WERI-Rb-1 (cell line): ENCODE data around the gene RPAP2.

Experiments
- DNase-seq: peaks from one replicate; pipeline ENCODE4 v3.0.0-alpha.2; 2020
- H3K27ac ChIP-seq: fragments of 250-450 bp; sonication (Bioruptor Pico); 2 replicates; pipeline ENCODE4 v1.5.1; 2020; ENCODE audit warnings: mild to moderate bottlenecking, moderate library complexity
- H3K27me3 ChIP-seq: fragments of 250-450 bp; sonication (Bioruptor Pico); 2 replicates; pipeline ENCODE4 v1.5.1; 2021; ENCODE audit warnings: mild to moderate bottlenecking, low read depth, moderate library complexity; ENCODE audit not compliant: insufficient read depth, severe bottlenecking
- H3K36me3 ChIP-seq: fragments of 250-450 bp; sonication (Bioruptor Pico); 2 replicates; pipeline ENCODE4 v1.5.1; 2020; ENCODE audit warnings: mild to moderate bottlenecking, moderate library complexity
- H3K4me3 ChIP-seq: 2 replicates; pipeline ENCODE4 v1.5.1; 2011; ENCODE audit warnings: low read depth, mild to moderate bottlenecking, control low read depth, low read length
- H3K9me3 ChIP-seq: fragments of 250-450 bp; sonication (Bioruptor Pico); 2 replicates; pipeline ENCODE4 v1.5.1; 2021; ENCODE audit warnings: mild to moderate bottlenecking, moderate library complexity; ENCODE audit not compliant: severe bottlenecking
- TF ChIP-seq, protein P1 (sequence below): IDR thresholded peaks from 2 replicates; pipeline ENCODE4 v1.5.1; 2011; ENCODE audit warnings: low read depth, mild to moderate bottlenecking, control low read depth, inconsistent platforms, low read length

The RPAP2 gene

GRCh38 chr1:92441697-92442342 lies 143.0 kb downstream of the RPAP2 start:
- H3K27ac ChIP-seq, result no peak overlapping the region
- no peaks in the 10 kb centered on the region for H3K9me3 ChIP-seq
- H3K4me3 ChIP-seq, result no peak overlapping the region
- H3K27me3 ChIP-seq, result no peaks in the 10 kb centered on the region
- TF ChIP-seq, protein P1, sequence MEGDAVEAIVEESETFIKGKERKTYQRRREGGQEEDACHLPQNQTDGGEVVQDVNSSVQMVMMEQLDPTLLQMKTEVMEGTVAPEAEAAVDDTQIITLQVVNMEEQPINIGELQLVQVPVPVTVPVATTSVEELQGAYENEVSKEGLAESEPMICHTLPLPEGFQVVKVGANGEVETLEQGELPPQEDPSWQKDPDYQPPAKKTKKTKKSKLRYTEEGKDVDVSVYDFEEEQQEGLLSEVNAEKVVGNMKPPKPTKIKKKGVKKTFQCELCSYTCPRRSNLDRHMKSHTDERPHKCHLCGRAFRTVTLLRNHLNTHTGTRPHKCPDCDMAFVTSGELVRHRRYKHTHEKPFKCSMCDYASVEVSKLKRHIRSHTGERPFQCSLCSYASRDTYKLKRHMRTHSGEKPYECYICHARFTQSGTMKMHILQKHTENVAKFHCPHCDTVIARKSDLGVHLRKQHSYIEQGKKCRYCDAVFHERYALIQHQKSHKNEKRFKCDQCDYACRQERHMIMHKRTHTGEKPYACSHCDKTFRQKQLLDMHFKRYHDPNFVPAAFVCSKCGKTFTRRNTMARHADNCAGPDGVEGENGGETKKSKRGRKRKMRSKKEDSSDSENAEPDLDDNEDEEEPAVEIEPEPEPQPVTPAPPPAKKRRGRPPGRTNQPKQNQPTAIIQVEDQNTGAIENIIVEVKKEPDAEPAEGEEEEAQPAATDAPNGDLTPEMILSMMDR, result no peak
- H3K36me3 ChIP-seq, result no peaks in the 10 kb centered on the region
- no peak for DNase-seq

- no peaks in the 10 kb centered on the region for H3K9me3 ChIP-seq
- H3K27me3 ChIP-seq, result no peaks in the 10 kb centered on the region
- no peaks in the 10 kb centered on the region for H3K36me3 ChIP-seq
- no peak overlapping the region for H3K4me3 ChIP-seq
- DNase-seq, result no peak
- H3K27ac ChIP-seq, result no peak overlapping the region
- TF ChIP-seq, protein P1, result no peak
These were observed 143.5 kb downstream of the RPAP2 start for GRCh38 chr1:92442351-92442750.

- Histone ChIP-seq H3K27ac (no peak overlapping the region), H3K36me3 (no peaks in the 10 kb centered on the region), H3K4me3 (no peak overlapping the region), H3K27me3 (no peaks in the 10 kb centered on the region), H3K9me3 (no peaks in the 10 kb centered on the region)
- no peak for DNase-seq
- TF ChIP-seq, protein P1, result no peak
These were observed 145.0 kb downstream of the RPAP2 start for GRCh38 chr1:92443893-92444292.

GRCh38 chr1:92444351-92444750 lies 145.5 kb downstream of the RPAP2 start:
- no peak overlapping the region for H3K4me3 ChIP-seq
- H3K36me3 ChIP-seq, result no peaks in the 10 kb centered on the region
- TF ChIP-seq, protein P1, result no peak
- no peak for DNase-seq
- H3K9me3 ChIP-seq, result no peaks in the 10 kb centered on the region
- H3K27me3 ChIP-seq, result no peaks in the 10 kb centered on the region
- H3K27ac ChIP-seq, result no peak overlapping the region

GRCh38 chr1:92445865-92446264 lies 147.0 kb downstream of the RPAP2 start:
- Histone ChIP-seq H3K27ac (no peak overlapping the region), H3K36me3 (no peaks in the 10 kb centered on the region), H3K9me3 (no peaks in the 10 kb centered on the region), H3K4me3 (no peak overlapping the region), H3K27me3 (no peaks in the 10 kb centered on the region)
- no peak for DNase-seq
- TF ChIP-seq, protein P1, result no peak

DNA sequence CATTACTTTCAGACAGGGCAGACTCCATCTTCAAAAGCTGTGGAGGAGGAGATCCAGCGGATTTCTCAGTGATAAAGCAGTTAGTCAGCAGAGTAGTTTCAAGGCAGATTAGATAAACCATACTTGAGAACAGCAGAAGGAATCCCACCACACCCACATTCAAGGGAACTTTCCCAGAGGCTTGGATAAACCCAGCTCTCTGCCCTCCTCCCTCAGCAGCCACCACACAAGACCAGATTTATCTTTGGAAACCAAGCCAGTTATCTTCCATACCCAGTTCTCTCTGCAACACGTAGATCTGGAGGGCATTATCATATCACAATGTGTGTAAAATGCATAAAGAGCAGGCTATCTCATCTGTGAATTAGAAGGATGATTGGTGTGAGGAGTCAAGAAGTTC lies 147.7 kb downstream of the RPAP2 start:
- TF ChIP-seq, protein P1, result no peak
- no peaks in the 10 kb centered on the region for H3K36me3 ChIP-seq
- DNase-seq, result no peak

More for the DNA sequence above, 147.7 kb downstream of the RPAP2 start:
- Histone ChIP-seq H3K27ac (no peak overlapping the region), H3K4me3 (no peak overlapping the region), H3K27me3 (no peaks in the 10 kb centered on the region), H3K9me3 (no peaks in the 10 kb centered on the region)
